HG02623 (cell line): ENCODE measurements around the gene GKN2.

Source experiments
- ATAC-seq: cut with Tn5 transposase; IDR thresholded peaks from one replicate; pipeline ENCODE4 v1.9.1; 2021; ENCODE audit warnings: moderate library complexity; ENCODE audit not compliant: unreplicated experiment

Gene GKN2

GRCh38 chr2:68952887-68953521, at the start of gene GKN2:
Gene GKN2 (minus strand): TSS chr2:68952893. CDS start chr2:68952861, 32 bp downstream.
- no peak for ATAC-seq

DNA sequence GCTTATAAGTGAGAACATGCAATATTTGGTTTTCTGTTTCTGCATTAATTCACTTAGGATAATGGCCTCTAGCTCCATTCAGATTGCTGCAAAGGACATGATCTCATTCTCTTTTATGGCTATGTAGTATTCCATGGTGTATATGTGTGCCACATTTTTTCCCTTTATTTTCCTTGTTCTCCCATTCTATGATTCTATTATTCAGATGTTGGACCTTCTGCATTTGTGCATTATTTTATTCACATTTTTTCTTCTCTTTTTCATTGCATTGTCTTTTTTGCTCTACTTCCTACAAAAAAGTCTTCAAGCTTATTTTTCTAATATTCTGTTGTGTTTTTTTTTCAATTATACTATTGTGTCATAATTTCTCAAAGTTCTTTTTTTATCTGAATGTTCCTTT, 49.2 kb upstream of the GKN2 start:
- no peak for ATAC-seq

- ATAC-seq = no peak
These were observed 44.7 kb upstream of the GKN2 start for GRCh38 chr2:68997401-68997800.

DNA sequence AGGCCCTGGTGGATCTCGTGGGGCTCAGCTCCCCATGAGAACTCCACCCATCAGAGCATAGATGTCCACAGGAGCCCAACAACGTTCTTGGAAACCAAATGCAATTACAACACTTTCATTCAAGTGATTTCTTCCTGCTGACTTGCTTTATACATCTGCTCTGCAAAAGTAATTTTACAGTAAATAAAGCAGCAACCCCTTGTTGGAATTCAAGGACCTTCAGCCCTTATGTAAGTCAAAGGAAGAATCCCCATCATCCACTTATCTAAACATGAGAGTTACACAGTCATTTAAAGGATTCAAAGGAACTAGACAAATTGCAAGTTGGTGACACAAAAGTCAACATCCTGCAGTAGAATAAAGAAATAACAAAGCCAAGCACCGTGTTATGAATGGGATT, 43.2 kb upstream of the GKN2 start:
- ATAC-seq = no peak

- no peak for ATAC-seq
These were observed 42.2 kb upstream of the GKN2 start for GRCh38 chr2:68994864-68995263.

DNA sequence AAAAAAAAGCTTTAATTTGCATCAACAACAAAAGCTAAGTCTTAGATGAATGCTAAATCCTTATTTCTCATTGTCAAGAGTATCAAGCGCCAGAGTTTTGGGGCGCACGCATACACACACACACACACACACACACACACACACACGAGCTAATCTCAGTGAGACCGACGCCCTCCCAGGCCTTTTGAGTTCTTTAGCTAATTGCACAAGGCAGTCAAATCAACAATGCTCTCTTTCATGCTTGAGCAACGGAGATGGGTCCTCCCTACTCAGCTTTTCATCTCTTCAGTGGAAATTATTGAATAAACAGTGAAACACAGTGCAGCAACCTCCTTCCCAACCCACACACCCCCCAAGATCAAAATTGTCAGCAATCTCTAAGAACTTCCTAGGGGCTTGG, 41.0 kb upstream of the GKN2 start:
- ATAC-seq = no peak

GRCh38 chr2:68992933-68993332, 40.2 kb upstream of the GKN2 start:
- ATAC-seq = no peak

DNA sequence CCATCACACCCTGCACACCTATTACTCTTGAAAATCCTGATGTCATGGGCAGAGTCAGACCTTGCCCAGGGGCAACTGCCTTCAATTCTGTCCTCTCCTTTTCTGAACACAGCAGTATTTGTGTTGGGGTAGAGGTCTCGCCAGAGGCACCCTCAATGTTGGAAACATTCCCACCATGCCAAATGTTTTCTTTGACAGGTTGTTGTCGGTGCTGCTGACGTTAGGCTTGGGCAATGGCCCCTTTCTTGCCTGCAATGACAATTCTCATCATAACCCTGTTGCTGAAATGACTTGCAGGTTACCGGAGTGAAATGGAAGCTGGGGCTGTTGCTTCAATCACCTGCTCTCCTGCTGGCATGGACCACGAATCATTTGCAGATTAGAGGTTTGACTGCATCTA, 39.6 kb upstream of the GKN2 start:
- no peak for ATAC-seq

DNA sequence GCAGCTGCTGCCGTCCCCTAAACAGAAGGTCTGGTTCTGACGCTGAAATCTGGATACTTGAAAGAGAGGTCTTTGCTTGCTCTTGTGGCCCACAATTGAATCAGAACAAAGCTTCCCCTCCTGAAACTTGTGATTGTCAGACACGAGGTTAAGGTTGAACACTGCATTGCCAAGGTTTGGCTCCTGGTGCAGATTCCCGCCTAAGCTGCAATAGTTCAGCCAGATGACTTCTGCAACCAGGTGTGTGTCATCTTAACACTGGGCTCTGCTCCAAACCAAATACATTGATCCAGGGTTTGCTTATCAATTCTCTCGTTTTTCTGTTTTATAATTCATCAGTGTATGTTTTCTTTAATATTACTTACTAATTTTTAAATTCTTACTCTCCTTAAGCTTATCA, 36.3 kb upstream of the GKN2 start:
- no peak for ATAC-seq

GRCh38 chr2:68987021-68987503, 34.4 kb upstream of the GKN2 start:
- no peak for ATAC-seq

DNA sequence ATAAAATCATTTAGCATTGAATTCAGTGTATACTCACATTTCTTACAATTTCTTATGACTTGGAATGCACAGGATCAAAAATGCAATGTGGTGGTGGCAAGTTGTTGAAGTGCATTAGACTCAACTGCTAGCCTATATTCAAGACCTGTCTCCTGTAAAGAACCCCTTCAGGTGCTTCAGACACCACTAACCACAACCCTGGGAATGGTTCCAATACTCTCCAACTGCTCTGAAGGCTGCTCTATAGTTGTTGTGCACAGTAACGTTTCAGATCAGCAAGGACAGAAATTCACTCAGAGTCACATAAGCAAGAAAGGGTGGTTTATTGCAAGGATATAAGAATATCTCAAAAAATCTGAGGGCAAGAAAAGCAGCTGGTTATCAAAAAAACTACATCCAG, 28.3 kb upstream of the GKN2 start:
- no peak for ATAC-seq

DNA sequence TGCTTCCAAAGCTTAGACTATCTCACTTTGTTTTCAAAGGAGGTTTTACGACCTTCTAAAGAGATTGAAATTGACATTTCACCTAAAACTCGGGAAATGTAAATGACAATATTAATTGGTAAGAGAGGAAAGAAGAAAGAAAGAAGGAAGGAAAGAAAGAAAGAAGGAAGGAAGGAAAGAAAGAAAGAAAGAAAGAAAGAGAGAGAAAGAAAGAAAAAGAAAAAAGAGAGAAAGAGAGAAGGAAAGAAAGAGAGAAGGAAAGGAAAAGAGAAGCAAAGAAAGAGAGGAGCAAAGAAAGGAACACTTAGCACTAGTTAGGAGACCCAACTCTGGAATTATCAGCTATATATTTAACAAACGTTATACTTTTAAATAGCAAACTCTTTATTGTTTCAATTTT, 25.4 kb upstream of the GKN2 start:
- ATAC-seq = no peak

- ATAC-seq = no peak
These were observed 24.8 kb upstream of the GKN2 start for GRCh38 chr2:68977453-68977852.

DNA sequence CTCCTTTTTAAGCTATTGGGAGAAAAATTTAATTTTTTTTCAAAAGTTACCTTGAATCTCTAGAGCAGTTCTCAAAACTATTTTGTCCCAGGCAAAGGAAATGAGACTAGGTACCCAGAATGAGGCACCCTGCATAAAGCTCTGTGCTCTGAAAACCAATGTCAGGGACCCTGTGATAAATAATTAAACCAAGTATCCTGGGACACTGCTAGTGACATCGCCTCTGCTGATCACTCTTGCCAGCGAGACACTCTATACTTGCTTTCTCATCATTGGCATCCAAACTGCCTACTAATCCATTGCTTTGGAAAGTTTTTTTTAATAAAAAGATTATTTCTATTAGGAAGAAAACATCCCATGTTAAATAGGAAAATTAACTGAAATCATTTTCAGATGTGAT, 23.2 kb upstream of the GKN2 start:
- no peak for ATAC-seq

DNA sequence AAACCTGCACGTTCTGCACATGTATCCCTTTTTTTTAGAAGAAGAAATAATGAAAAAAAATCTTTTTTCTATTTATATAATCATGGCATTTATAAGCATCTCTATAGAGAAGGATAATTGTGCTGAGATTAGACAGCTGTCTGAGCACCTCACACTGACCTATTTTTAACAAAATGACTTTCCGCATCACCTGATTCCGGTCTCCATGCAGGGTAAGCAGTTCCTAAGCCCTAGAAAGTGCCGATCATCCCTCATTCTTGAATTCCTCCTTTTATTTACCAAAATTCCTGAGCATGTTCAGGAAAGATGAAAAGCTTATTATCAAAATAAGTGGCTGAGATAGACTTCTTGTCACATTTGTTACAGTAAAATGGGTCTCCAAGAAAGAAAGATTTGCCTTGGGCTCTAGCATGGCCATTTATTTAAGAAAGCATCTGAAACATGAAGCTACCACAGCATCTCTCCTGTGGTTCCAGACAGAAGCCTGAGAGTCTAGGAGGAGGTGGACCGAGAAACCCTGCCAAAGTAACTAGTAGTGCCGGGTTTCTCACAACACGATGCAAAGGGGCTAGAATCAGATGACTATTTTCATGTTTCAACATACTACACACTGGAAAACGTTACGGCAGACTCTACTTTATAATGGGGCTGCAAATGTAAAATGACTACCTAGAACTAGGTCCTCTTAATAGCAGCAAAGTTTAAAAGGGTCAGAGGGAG, 22.4 kb upstream of the GKN2 start:
- no peak for ATAC-seq

DNA sequence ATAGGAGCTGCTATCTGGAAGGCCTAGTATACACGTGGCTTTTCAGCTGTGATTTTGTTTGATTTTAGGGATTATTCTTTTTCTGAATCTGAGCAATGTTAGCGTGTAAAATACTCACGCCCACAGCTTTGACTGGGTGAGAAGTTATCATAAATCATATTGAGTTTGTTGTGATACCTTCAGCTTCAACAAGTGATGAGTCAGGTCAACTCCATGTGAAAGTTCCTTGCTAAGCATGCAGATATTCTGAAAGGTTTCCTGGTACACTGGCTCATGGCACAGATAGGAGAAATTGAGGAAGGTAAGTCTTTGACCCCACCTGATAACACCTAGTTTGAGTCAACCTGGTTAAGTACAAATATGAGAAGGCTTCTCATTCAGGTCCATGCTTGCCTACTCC, 21.6 kb upstream of the GKN2 start, which contains the start of gene GKN1:
Gene GKN1 (plus strand): TSS at position 386 of the 400 bp plus-strand sequence. CDS start 42 bp downstream, outside the sequence.
- ATAC-seq = no peak

DNA sequence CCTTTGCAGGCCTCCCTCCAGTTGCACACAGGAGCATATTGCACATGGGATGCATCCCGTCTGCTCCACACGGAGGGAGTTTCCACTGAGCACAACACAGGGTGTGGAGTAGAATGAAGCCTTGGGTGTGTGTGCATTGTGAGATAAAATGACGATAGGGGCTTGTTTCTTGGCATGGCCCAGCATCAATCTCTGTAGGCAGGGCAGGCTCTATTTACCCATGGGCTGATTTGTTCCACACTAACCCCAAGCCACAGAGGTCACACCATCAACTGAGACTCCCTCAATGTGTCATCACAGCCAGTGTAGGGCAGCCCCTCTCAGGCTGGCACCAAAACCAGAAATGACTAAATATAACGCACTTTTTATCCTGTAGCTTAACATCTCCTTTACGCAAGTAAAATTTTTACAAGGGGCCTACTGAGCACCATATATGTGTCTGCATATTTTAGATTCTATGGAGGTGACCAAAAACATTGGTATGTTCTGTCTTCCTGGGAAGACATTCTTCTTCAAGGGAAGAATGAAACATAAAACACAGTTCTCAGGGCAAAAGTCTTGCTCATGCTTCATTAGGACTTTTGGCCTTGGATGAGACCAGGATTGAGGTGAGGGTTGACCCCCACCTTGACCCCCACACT, 19.0 kb upstream of the GKN2 start:
- ATAC-seq = no peak

DNA sequence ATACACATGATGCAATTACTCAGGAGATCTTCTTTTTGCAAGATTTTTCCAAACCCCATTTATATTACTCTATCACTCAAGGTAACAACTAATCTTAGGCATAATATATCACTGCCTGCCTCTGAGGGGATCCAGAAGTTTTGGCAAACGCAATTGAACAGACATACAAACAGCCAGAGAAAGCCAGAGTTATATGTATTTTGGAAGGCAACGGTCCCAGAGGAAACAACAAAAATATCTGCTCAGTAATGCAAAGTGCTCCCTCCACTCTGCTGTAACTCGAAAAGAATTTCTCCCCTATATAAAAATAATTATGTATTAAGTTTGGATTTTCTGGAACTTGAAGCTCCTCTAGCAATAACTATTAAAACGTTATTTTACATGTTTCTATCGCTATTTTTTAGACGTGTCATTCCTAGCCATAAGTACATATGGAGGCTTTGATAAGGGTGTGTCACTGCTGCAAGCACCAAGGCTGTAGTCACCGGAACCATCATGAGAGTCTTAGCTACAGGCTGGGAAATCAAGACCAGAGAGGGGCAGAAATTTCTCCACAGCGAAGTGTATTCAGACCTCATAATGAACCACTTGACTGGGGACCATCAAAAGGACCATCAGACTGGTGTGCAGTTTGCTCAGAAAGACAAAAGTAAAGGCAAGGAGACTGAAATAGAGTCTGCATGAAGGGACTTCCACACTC, 18.0 kb upstream of the GKN2 start:
- ATAC-seq = no peak

GRCh38 chr2:68969736-68970490, 17.2 kb upstream of the GKN2 start:
- no peak for ATAC-seq

DNA sequence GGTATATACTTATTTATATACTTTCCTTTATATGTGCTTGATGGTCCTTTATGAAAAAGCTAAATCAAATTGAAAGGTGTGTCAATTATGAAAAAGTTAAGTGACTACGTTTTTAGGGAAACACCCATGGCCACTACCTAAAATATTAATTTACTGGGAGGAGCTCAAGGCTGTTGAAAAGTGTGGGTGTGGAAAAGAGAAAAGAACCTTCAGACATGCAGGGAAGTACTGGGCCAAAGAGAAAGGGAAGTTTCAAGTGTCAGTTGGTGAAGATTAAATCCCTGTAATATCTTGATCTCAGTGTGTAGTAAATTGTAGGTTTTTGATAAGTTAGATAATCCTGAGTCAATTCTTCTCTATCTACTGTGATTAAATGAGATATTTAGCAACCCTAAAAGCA, 15.5 kb upstream of the GKN2 start:
- no peak for ATAC-seq

GRCh38 chr2:68964282-68964681, 11.6 kb upstream of the GKN2 start:
- ATAC-seq = no peak
